ENCODE data around the gene PRKN.

Gene PRKN

GRCh38 chr6:162289972-162290371 is 437.6 kb downstream of the PRKN start:
- H3K9me3 ChIP-seq (ENCODE audit: control insufficient read depth, insufficient read depth, low read depth, low read length) = no peaks in the 10 kb centered on the region
- H3K27ac ChIP-seq (ENCODE audit: extremely low read depth, low read depth, low read length) = no peak overlapping the region
- ChIA-PET POLR2A (no interaction called here), CTCF (no interaction called here)
- no peaks in the 10 kb centered on the region for H3K4me1 ChIP-seq (ENCODE audit: control insufficient read depth, insufficient read depth, low read length)
- no peak overlapping the region for H3K4me3 ChIP-seq (ENCODE audit: low read depth, low read length)
- H3K36me3 ChIP-seq (ENCODE audit: control insufficient read depth in 2 of 2, insufficient read depth in 1 of 2, low read length in 2 of 2) = no peaks in the 10 kb centered on the region
- no peak for TF ChIP-seq ZNF704 (tag by site-specific recombination; IDR thresholded peaks at IDR 0.05)

GRCh38 chr6:162273986-162274385 is 453.6 kb downstream of the PRKN start:
- H3K27ac ChIP-seq (ENCODE audit: extremely low read depth, low read depth, low read length) = no peak overlapping the region
- H3K4me3 ChIP-seq (ENCODE audit: low read depth, low read length) = no peak overlapping the region
- H3K4me1 ChIP-seq (ENCODE audit: control insufficient read depth, insufficient read depth, low read length) = no peaks in the 10 kb centered on the region
- TF ChIP-seq SETDB1 (IDR thresholded peaks at IDR 0.05; ENCODE audit: insufficient read length, low read length) (no peak), ZNF146 (tag by site-specific recombination; IDR thresholded peaks at IDR 0.05) (no peak), ZNF148 (tag by site-specific recombination; IDR thresholded peaks at IDR 0.05; ENCODE audit: borderline replicate concordance) (no peak), ZBTB1 (tag by site-specific recombination; IDR thresholded peaks at IDR 0.05) (no peak), ZNF624 (tag by site-specific recombination; IDR thresholded peaks at IDR 0.05) (no peak), ZNF114 (tag by site-specific recombination; IDR thresholded peaks at IDR 0.05) (no peak), ZBTB48 (tag by site-specific recombination; IDR thresholded peaks at IDR 0.05) (no peak), ZNF391 (tag by site-specific recombination; IDR thresholded peaks at IDR 0.05; ENCODE audit: borderline replicate concordance, low read depth) (no peak), HOXC10 (CRISPR knock-in tag; IDR thresholded peaks at IDR 0.05) (no peak), ZNF555 (tag by site-specific recombination; conservative IDR thresholded peaks at IDR 0.05) (no peak)
- H3K9me3 ChIP-seq (ENCODE audit: control insufficient read depth, insufficient read depth, low read depth, low read length) = no peaks in the 10 kb centered on the region
- POLR2A ChIA-PET = no interaction called here
- H3K36me3 ChIP-seq (ENCODE audit: control insufficient read depth in 2 of 2, insufficient read depth in 1 of 2, low read length in 2 of 2) = no peaks in the 10 kb centered on the region
- CTCF ChIA-PET = interaction anchor here (0.6 kb wide), 1 partner anchor 1754 kb away, joined by 4 read pairs; no protein-coding TSS in a partner anchor

DNA sequence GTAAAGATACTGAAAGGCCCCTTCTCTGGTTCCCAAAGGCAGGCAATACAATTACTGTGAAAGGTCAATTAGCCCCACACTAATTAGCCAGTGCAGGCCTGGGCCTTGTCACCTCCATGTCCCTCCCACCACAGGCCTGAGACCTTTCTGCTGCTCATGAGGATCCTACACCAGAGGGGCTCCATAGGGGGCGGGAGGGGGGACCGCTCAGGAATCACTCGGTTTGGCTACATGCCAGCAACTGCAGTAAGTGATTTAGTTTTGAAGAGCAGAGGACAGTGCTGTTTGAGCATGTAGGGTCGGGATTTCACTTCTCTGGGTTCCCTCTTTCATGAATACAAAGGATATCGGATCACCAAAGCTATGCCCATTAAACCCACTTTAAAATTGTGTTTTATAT is 455.6 kb downstream of the PRKN start:
- no peak overlapping the region for H3K27ac ChIP-seq (ENCODE audit: extremely low read depth, low read depth, low read length)
- ChIA-PET CTCF (no interaction called here), POLR2A (no interaction called here)
- no peaks in the 10 kb centered on the region for H3K9me3 ChIP-seq (ENCODE audit: control insufficient read depth, insufficient read depth, low read depth, low read length)
- TF ChIP-seq PRDM1 (tag by site-specific recombination; IDR thresholded peaks at IDR 0.05) = no peak
- no peak for TF ChIP-seq ZIC2 (tag by site-specific recombination; IDR thresholded peaks at IDR 0.05)
- TF ChIP-seq ZNF837 (tag by site-specific recombination; IDR thresholded peaks at IDR 0.05) = no peak
- no peak for TF ChIP-seq ZNF266 (tag by site-specific recombination; IDR thresholded peaks at IDR 0.05; ENCODE audit: low read depth)
- TF ChIP-seq ZNF26 (tag by site-specific recombination; IDR thresholded peaks at IDR 0.05) = no peak
- H3K4me1 ChIP-seq (ENCODE audit: control insufficient read depth, insufficient read depth, low read length) = no peaks in the 10 kb centered on the region
- H3K36me3 ChIP-seq (ENCODE audit: control insufficient read depth in 2 of 2, insufficient read depth in 1 of 2, low read length in 2 of 2) = no peaks in the 10 kb centered on the region
- no peak overlapping the region for H3K4me3 ChIP-seq (ENCODE audit: low read depth, low read length)
